PC-9 (cell line): ENCODE results near the gene ZFHX3. TPM values are rescaled to one million over a fixed set of nuclear protein-coding genes. Genes with fewer than 3 reads are reported as not detected.

ENCODE experiments used
- BruUV-seq: library from RNA; stranded (reverse); fragments of 400-500 nt; replicated peaks from 2 replicates; lab custom pipeline; 2021; lab: Mats Ljungman, UMichigan
- CTCF ChIA-PET: fragments of 300-600 bp; sonication (Branson Sonifier 250); formaldehyde crosslinking; loops from one replicate; lab custom pipeline; 2022; ENCODE audit warnings: antibody characterized with exemption; lab: Charles Lee
- POLR2A ChIA-PET: fragments of 300-600 bp; sonication (Branson Sonifier 250); formaldehyde crosslinking; loops from one replicate; lab custom pipeline; 2022; ENCODE audit warnings: antibody characterized with exemption; ENCODE audit not compliant: unreplicated experiment; lab: Charles Lee
- DNase-seq, 2 experiments: peaks; one replicate each; pipeline versions ENCODE4 v3.0.0 to v3.0.0-alpha.2; 2015 to 2022; ENCODE audit warnings: mixed read lengths in 1 of 2
- H2AFZ ChIP-seq: fragments of 200-600 bp; sonication (generic); 2 replicates; pipeline ENCODE4 v1.8.1; 2017; ENCODE audit warnings: antibody characterized with exemption
- H3F3A ChIP-seq: fragments of 200-600 bp; sonication (generic); 2 replicates; pipeline ENCODE4 v1.8.1; 2017; ENCODE audit warnings: antibody characterized with exemption, mild to moderate bottlenecking, low read depth; ENCODE audit not compliant: insufficient read depth
- H3K27ac ChIP-seq: fragments of 200-600 bp; sonication (generic); 2 replicates; pipeline ENCODE4 v1.6.1; 2016; ENCODE audit warnings: mixed run types
- H3K27me3 ChIP-seq: fragments of 200-600 bp; sonication (generic); 2 replicates; pipeline ENCODE4 v1.6.1; 2016; ENCODE audit warnings: low read depth, mixed run types; ENCODE audit not compliant: insufficient read depth
- H3K36me3 ChIP-seq: fragments of 200-600 bp; sonication (generic); 2 replicates; pipeline ENCODE4 v1.6.1; 2016; ENCODE audit warnings: low read depth, mixed run types
- H3K4me1 ChIP-seq: fragments of 200-600 bp; sonication (generic); replicated peaks from 2 replicates; pipeline ENCODE4 v1.6.1; 2016; ENCODE audit warnings: mixed run types; ENCODE audit not compliant: insufficient read depth
- H3K4me2 ChIP-seq: fragments of 200-600 bp; sonication (generic); 2 replicates; pipeline ENCODE4 v1.6.1; 2017; ENCODE audit warnings: mixed run types
- H3K4me3 ChIP-seq: fragments of 200-600 bp; sonication (generic); 2 replicates; pipeline ENCODE4 v1.6.1; 2016; ENCODE audit warnings: mixed run types
- H3K79me2 ChIP-seq: fragments of 200-600 bp; sonication (generic); 2 replicates; pipeline ENCODE4 v1.6.1; 2017; ENCODE audit warnings: low read depth, mixed run types
- H3K9me2 ChIP-seq: fragments of 200-600 bp; sonication (generic); 2 replicates; pipeline ENCODE4 v1.8.1; 2017; ENCODE audit warnings: mild to moderate bottlenecking; ENCODE audit not compliant: insufficient read depth
- H3K9me3 ChIP-seq: fragments of 200-600 bp; sonication (generic); 2 replicates; pipeline ENCODE4 v1.8.1; 2016; ENCODE audit warnings: low read depth; ENCODE audit not compliant: insufficient read depth
- H4K20me1 ChIP-seq: fragments of 200-600 bp; sonication (generic); 2 replicates; pipeline ENCODE4 v1.8.1; 2017; ENCODE audit not compliant: insufficient read depth
- EZH2 ChIP-seq: fragments of 200-600 bp; sonication (generic); IDR thresholded peaks from 2 replicates; pipeline ENCODE4 v1.8.0; 2017; ENCODE audit warnings: antibody characterized with exemption, low read depth
- intact Hi-C: fragments of 100-400 bp; cut with micrococcal nuclease; formaldehyde crosslinking; loops from one replicate; pipeline ENCODE4 v1.10.0; 2022; ENCODE audit not compliant: unreplicated experiment
- total RNA-seq: library from RNA; stranded (reverse); gene quantifications from 2 replicates; pipeline ENCODE4 v1.2.3, GENCODE V29; 2021
- TF ChIP-seq, protein P1 (sequence below): fragments of 200-600 bp; sonication (generic); conservative IDR thresholded peaks from 2 replicates; pipeline ENCODE4 v1.6.1; 2017; ENCODE audit warnings: mixed run types, antibody characterized with exemption, mild to moderate bottlenecking, moderate library complexity

The ZFHX3 gene
- total RNA-seq, 1 experiment from 2014 or later = 23.1 TPM

- CTCF ChIA-PET = no interaction called here
- Histone ChIP-seq H3K4me1 (no peaks in the 10 kb centered on the region), H2AFZ (no peak overlapping the region), H3K27ac (no peak overlapping the region), H3K4me3 (no peak overlapping the region), H3F3A (no peaks in the 10 kb centered on the region), H3K4me2 (no peak overlapping the region), H3K36me3 (peaks cover 10% of the 10 kb centered on the region; the same call in 1 of the 2 replicates), H3K9me3 (no peaks in the 10 kb centered on the region), H3K9me2 (no peaks in the 10 kb centered on the region), H3K27me3 (no peaks in the 10 kb centered on the region), H3K79me2 (no peaks in the 10 kb centered on the region), H4K20me1 (no peaks in the 10 kb centered on the region)
- POLR2A ChIA-PET = no interaction called here
- TF ChIP-seq, protein P1, sequence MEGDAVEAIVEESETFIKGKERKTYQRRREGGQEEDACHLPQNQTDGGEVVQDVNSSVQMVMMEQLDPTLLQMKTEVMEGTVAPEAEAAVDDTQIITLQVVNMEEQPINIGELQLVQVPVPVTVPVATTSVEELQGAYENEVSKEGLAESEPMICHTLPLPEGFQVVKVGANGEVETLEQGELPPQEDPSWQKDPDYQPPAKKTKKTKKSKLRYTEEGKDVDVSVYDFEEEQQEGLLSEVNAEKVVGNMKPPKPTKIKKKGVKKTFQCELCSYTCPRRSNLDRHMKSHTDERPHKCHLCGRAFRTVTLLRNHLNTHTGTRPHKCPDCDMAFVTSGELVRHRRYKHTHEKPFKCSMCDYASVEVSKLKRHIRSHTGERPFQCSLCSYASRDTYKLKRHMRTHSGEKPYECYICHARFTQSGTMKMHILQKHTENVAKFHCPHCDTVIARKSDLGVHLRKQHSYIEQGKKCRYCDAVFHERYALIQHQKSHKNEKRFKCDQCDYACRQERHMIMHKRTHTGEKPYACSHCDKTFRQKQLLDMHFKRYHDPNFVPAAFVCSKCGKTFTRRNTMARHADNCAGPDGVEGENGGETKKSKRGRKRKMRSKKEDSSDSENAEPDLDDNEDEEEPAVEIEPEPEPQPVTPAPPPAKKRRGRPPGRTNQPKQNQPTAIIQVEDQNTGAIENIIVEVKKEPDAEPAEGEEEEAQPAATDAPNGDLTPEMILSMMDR = no peak
- no peak for TF ChIP-seq EZH2
- BruUV-seq = no TSS peak
- intact Hi-C loops = no loop called here
- DNase-seq = no peak
Measured at GRCh38 chr16:72811188-72811720, 236.7 kb downstream of the ZFHX3 start.

DNA sequence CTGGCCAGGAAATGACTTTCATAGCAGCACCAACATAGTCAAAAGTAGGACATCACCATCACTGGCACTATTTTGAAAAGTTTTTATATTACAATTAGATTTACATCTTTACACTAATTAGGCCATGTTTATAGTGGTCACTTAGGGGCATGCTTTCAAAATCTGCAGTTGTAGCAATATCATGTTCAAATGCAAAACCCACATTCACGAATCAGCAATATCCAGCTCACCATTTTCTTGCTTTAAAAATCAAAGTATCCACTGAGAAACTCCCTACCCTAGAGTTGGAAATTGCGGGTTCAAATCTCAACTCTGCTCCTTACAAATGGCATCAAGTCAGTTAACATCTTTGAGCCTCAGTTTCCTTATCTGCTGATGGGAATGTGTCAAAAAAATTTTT lies 237.4 kb downstream of the ZFHX3 start:
- no peaks in the 10 kb centered on the region for H3K9me2 ChIP-seq
- no peaks in the 10 kb centered on the region for H3F3A ChIP-seq
- CTCF ChIA-PET = no interaction called here
- no peak overlapping the region for H3K4me2 ChIP-seq
- H3K36me3 ChIP-seq = peaks cover 10% of the 10 kb centered on the region; the same call in 1 of the 2 replicates
- DNase-seq = no peak
- H3K27ac ChIP-seq = no peak overlapping the region
- POLR2A ChIA-PET = no interaction called here
- TF ChIP-seq, protein P1 = no peak
- no peaks in the 10 kb centered on the region for H3K4me1 ChIP-seq
- H4K20me1 ChIP-seq = no peaks in the 10 kb centered on the region
- intact Hi-C loops = no loop called here
- H3K79me2 ChIP-seq = no peaks in the 10 kb centered on the region
- BruUV-seq = no TSS peak
- no peak overlapping the region for H3K4me3 ChIP-seq
- no peaks in the 10 kb centered on the region for H3K27me3 ChIP-seq
- H2AFZ ChIP-seq = no peak overlapping the region
- no peaks in the 10 kb centered on the region for H3K9me3 ChIP-seq

DNA sequence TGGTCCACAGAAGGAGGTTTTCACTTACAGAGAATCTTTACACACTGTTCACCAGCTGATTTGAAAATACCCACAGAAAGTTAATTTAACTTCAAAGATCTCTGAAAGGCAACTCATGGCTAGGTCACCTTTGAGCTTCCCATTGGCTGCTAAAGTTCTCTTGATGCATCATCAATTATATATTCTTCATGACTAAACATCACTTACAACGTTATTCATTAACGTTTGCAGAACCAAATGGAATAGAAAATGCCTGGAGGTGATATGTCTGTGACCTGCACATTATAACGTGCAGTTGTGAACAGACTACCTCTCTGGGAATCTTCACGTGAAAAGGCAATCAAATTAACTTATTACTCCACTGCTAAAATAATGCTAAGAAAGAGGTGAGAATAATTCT lies 238.5 kb downstream of the ZFHX3 start:
- Histone ChIP-seq H3K4me2 (no peak overlapping the region), H4K20me1 (no peaks in the 10 kb centered on the region), H3K27me3 (no peaks in the 10 kb centered on the region), H3K27ac (no peak overlapping the region), H3K4me3 (no peak overlapping the region), H3K36me3 (peaks cover 10% of the 10 kb centered on the region; the same call in 1 of the 2 replicates), H3K79me2 (no peaks in the 10 kb centered on the region), H3F3A (no peaks in the 10 kb centered on the region), H2AFZ (no peak overlapping the region), H3K9me3 (no peaks in the 10 kb centered on the region), H3K9me2 (no peaks in the 10 kb centered on the region), H3K4me1 (no peaks in the 10 kb centered on the region)
- no peak for DNase-seq
- BruUV-seq = no TSS peak
- intact Hi-C loops = no loop called here
- ChIA-PET CTCF (no interaction called here), POLR2A (no interaction called here)
- TF ChIP-seq, protein P1 = no peak
- TF ChIP-seq EZH2 = no peak
